G401 (cell line): Measurements from ENCODE around the gene KRTAP10-11. TPM values are rescaled to one million over a fixed set of nuclear protein-coding genes. Genes with fewer than 3 reads are reported as not detected.
A peak's percentile ranks its signal among the peaks of the same experiment; 100 is the strongest.
"Not testable (repeated sequence)": the region's sequence is repeated elsewhere in the genome, so short reads cannot be mapped to it uniquely, and the experiment has no call there.

Experiments used
- DNase-seq: peaks from one replicate; pipeline ENCODE4 v3.0.0-alpha.2; 2015; ENCODE audit warnings: low spot score
- in situ Hi-C: cut with HindIII; loops from 2 replicates; pipeline ENCODE4 v1.10.0; 2016; ENCODE audit warnings: low sequenced_read_pairs, mixed read lengths
- total RNA-seq: library from RNA; depleted of rRNA; stranded (reverse); fragments of >200 nt; shearing (Covaris generic); gene quantifications from 2 replicates; pipeline ENCODE4 v1.2.3, GENCODE V29; 2014

KRTAP10-11 gene
- total RNA-seq, 1 experiment from 2014 or later = not detected

GRCh38 chr21:44637018-44637850 is 9.0 kb upstream of the KRTAP10-11 start, which contains the start of gene KRTAP10-10:
Gene KRTAP10-10 (plus strand): TSS chr21:44637356. CDS start chr21:44637418, 62 bp downstream.
- DNase-seq = peak; percentile 75
- in situ Hi-C loops = no loop called here

- in situ Hi-C loops, DNase-seq: not testable (repeated sequence)
Observed at GRCh38 chr21:44637851-44638348, 8.3 kb upstream of the KRTAP10-11 start.

GRCh38 chr21:44638506-44639330 is 7.5 kb upstream of the KRTAP10-11 start:
- DNase-seq, in situ Hi-C loops: not testable (repeated sequence)

GRCh38 chr21:44639331-44639655 is 6.9 kb upstream of the KRTAP10-11 start:
- in situ Hi-C loops = no loop called here
- DNase-seq = no peak

GRCh38 chr21:44640761-44641160 is 5.5 kb upstream of the KRTAP10-11 start:
- in situ Hi-C loops = no loop called here
- DNase-seq = no peak

- in situ Hi-C loops = no loop called here
- DNase-seq = no peak
Observed at GRCh38 chr21:44643741-44644310, 2.4 kb upstream of the KRTAP10-11 start.

- in situ Hi-C loops = no loop called here
- no peak for DNase-seq
Observed at GRCh38 chr21:44644878-44645277, 1.3 kb upstream of the KRTAP10-11 start.

- in situ Hi-C loops = no loop called here
- DNase-seq = no peak
Observed at GRCh38 chr21:44647222-44647552, 973 bp downstream of the KRTAP10-11 start.

- in situ Hi-C loops = no loop called here
- no peak for DNase-seq
Observed at GRCh38 chr21:44648557-44649311, 2.5 kb downstream of the KRTAP10-11 start.

GRCh38 chr21:44649521-44650100 is 3.4 kb downstream of the KRTAP10-11 start:
- no peak for DNase-seq
- in situ Hi-C loops = no loop called here

GRCh38 chr21:44650265-44650972 is 4.2 kb downstream of the KRTAP10-11 start:
- in situ Hi-C loops = no loop called here
- DNase-seq = no peak

GRCh38 chr21:44650973-44651675 is 4.9 kb downstream of the KRTAP10-11 start:
- DNase-seq = no peak
- in situ Hi-C loops = no loop called here

GRCh38 chr21:44653123-44653522 is 6.9 kb downstream of the KRTAP10-11 start:
- no peak for DNase-seq
- in situ Hi-C loops = no loop called here

GRCh38 chr21:44653656-44654575 is 7.7 kb downstream of the KRTAP10-11 start:
- in situ Hi-C loops = no loop called here
- no peak for DNase-seq

- in situ Hi-C loops = no loop called here
- no peak for DNase-seq
Observed at GRCh38 chr21:44654576-44655175, 8.5 kb downstream of the KRTAP10-11 start, which contains the start of gene KRTAP12-4. Gene KRTAP12-4 (minus strand): TSS chr21:44654659. CDS start chr21:44654614, 45 bp downstream.

- in situ Hi-C loops = no loop called here
- no peak for DNase-seq
Observed at GRCh38 chr21:44656868-44657267, 10.7 kb downstream of the KRTAP10-11 start.
